WTC11 (cell line): ENCODE data around the gene CEP135. TPM values are rescaled to one million over a fixed set of nuclear protein-coding genes. Genes with fewer than 3 reads are reported as not detected.

Source experiments
- ATAC-seq: fragments of 200-7000 bp; cut with Tn5 transposase; 2 replicates; pipeline ENCODE4 v1.10.0; 2021; ENCODE audit warnings: mild to moderate bottlenecking, moderate library complexity
- CTCF ChIA-PET: fragments of 300-600 bp; sonication (Branson Sonifier 250); formaldehyde crosslinking; loops from one replicate; lab custom pipeline; 2021; ENCODE audit warnings: antibody characterized with exemption; lab: Charles Lee
- POLR2A ChIA-PET: fragments of 350-600 bp; sonication (Branson Sonifier 250); formaldehyde crosslinking; loops from one replicate; lab custom pipeline; 2021; ENCODE audit warnings: antibody characterized with exemption; lab: Charles Lee
- DNase-seq: peaks from one replicate; pipeline ENCODE4 v3.0.0; 2021; ENCODE audit warnings: low spot score
- H3K27ac Mint-ChIP-seq: 2 replicates; pipeline ENCODE4 v1.8.0; 2021; ENCODE audit warnings: mixed read lengths
- H3K27me3 Mint-ChIP-seq: 2 replicates; pipeline ENCODE4 v1.8.0; 2021; ENCODE audit warnings: low read depth, mild to moderate bottlenecking, moderate library complexity, mixed read lengths
- H3K36me3 Mint-ChIP-seq: 2 replicates; pipeline ENCODE4 v1.8.0; 2021; ENCODE audit warnings: mixed read lengths
- H3K4me1 Mint-ChIP-seq: 2 replicates; pipeline ENCODE4 v1.8.0; 2022; ENCODE audit warnings: mixed read lengths
- H3K4me3 Mint-ChIP-seq: 2 replicates; pipeline ENCODE4 v1.8.0; 2021; ENCODE audit warnings: mild to moderate bottlenecking, moderate library complexity, mixed read lengths
- H3K9me3 Mint-ChIP-seq: 2 replicates; pipeline ENCODE4 v1.8.0; 2021; ENCODE audit warnings: mixed read lengths
- AFF4 ChIP-seq: sonication (generic); formaldehyde crosslinking; IDR thresholded peaks from 2 replicates; pipeline ENCODE4 v1.8.1; 2023; ENCODE audit warnings: mild to moderate bottlenecking, missing genetic modification reagents, borderline replicate concordance
- ARID4B ChIP-seq: sonication (generic); formaldehyde crosslinking; IDR thresholded peaks from 2 replicates; pipeline ENCODE4 v1.8.0; 2023; ENCODE audit warnings: missing genetic modification reagents, mild to moderate bottlenecking, borderline replicate concordance
- ATF3 ChIP-seq: sonication (generic); formaldehyde crosslinking; conservative IDR thresholded peaks from 2 replicates; pipeline ENCODE4 v1.8.1; 2022; ENCODE audit warnings: mild to moderate bottlenecking, missing genetic modification reagents
- CTCF ChIP-seq: fragments of 200-600 bp; IDR thresholded peaks from 2 replicates; pipeline ENCODE4 v1.8.0; 2022; ENCODE audit warnings: antibody characterized with exemption
- E2F1 ChIP-seq: sonication (generic); formaldehyde crosslinking; IDR thresholded peaks from 2 replicates; pipeline ENCODE4 v1.8.0; 2022; ENCODE audit warnings: mild to moderate bottlenecking, missing genetic modification reagents
- E2F5 ChIP-seq: sonication (generic); formaldehyde crosslinking; IDR thresholded peaks from 2 replicates; pipeline ENCODE4 v1.8.1; 2022; ENCODE audit warnings: mild to moderate bottlenecking, moderate library complexity, missing genetic modification reagents
- ETV6 ChIP-seq: sonication (generic); formaldehyde crosslinking; IDR thresholded peaks from 2 replicates; pipeline ENCODE4 v1.8.1; 2022; ENCODE audit warnings: mild to moderate bottlenecking, missing genetic modification reagents
- FOXP1 ChIP-seq: sonication (generic); formaldehyde crosslinking; IDR thresholded peaks from 2 replicates; pipeline ENCODE4 v1.8.0; 2022; ENCODE audit warnings: missing genetic modification reagents, mild to moderate bottlenecking, moderate library complexity, borderline replicate concordance
- FOXP4 ChIP-seq: sonication (generic); formaldehyde crosslinking; IDR thresholded peaks from 2 replicates; pipeline ENCODE4 v1.8.0; 2022; ENCODE audit warnings: mild to moderate bottlenecking, missing genetic modification reagents
- HMGXB4 ChIP-seq: sonication (generic); formaldehyde crosslinking; IDR thresholded peaks from 2 replicates; pipeline ENCODE4 v1.8.1; 2023; ENCODE audit warnings: mild to moderate bottlenecking, moderate library complexity, missing genetic modification reagents
- IRF2 ChIP-seq: sonication (generic); formaldehyde crosslinking; IDR thresholded peaks from 2 replicates; pipeline ENCODE4 v1.8.0; 2022; ENCODE audit warnings: low read depth, missing genetic modification reagents, borderline replicate concordance
- NR3C1 ChIP-seq: sonication (generic); formaldehyde crosslinking; conservative IDR thresholded peaks from 2 replicates; pipeline ENCODE4 v1.8.1; 2023; ENCODE audit warnings: low read depth, mild to moderate bottlenecking, missing genetic modification reagents
- PRRX2 ChIP-seq: fragments of 250-450 bp; sonication (Bioruptor Pico); IDR thresholded peaks from 2 replicates; pipeline ENCODE4 v1.8.0; 2021; ENCODE audit warnings: mild to moderate bottlenecking
- RELA ChIP-seq: sonication (generic); formaldehyde crosslinking; IDR thresholded peaks from 2 replicates; pipeline ENCODE4 v1.8.1; 2022; ENCODE audit warnings: missing genetic modification reagents, mild to moderate bottlenecking, borderline replicate concordance
- TCF7 ChIP-seq: sonication (generic); formaldehyde crosslinking; IDR thresholded peaks from 2 replicates; pipeline ENCODE4 v1.8.0; 2022; ENCODE audit warnings: mild to moderate bottlenecking, low read depth, missing genetic modification reagents, moderate library complexity
- ZMAT4 ChIP-seq: fragments of 250-450 bp; sonication (Bioruptor Pico); IDR thresholded peaks from 2 replicates; pipeline ENCODE4 v1.9.0; 2021; ENCODE audit warnings: mild to moderate bottlenecking
- ZNF121 ChIP-seq: sonication (generic); formaldehyde crosslinking; IDR thresholded peaks from 2 replicates; pipeline ENCODE4 v1.8.0; 2023; ENCODE audit warnings: missing genetic modification reagents
- ZNF232 ChIP-seq: sonication (generic); formaldehyde crosslinking; IDR thresholded peaks from 2 replicates; pipeline ENCODE4 v1.8.0; 2022; ENCODE audit warnings: mild to moderate bottlenecking, missing genetic modification reagents
- total RNA-seq: library from RNA; stranded (reverse); gene quantifications from 3 replicates; pipeline ENCODE4 v1.2.3, GENCODE V29; 2021

Gene CEP135
- total RNA-seq, 1 experiment from 2014 or later: 13.6 TPM

- TF ChIP-seq ARID4B (CRISPR knock-in tag) (no peak), AFF4 (CRISPR knock-in tag) (no peak), ZMAT4 (CRISPR knock-in tag) (no peak), RELA (CRISPR knock-in tag) (no peak), FOXP4 (CRISPR knock-in tag) (no peak), ATF3 (CRISPR knock-in tag) (no peak), NR3C1 (CRISPR knock-in tag) (no peak), CTCF (no peak), E2F1 (CRISPR knock-in tag) (no peak)
Measured at GRCh38 chr4:56051029-56051709, 102.4 kb downstream of the CEP135 start (continued).

- no peak overlapping the region for H3K4me3 Mint-ChIP-seq
- no peaks in the 10 kb centered on the region for H3K36me3 Mint-ChIP-seq
- ATAC-seq: no peak
- DNase-seq: no peak
- no peaks in the 10 kb centered on the region for H3K9me3 Mint-ChIP-seq
- POLR2A ChIA-PET: no interaction called here
- H3K27me3 Mint-ChIP-seq: peaks cover 3% of the 10 kb centered on the region; the same call in 1 of the 2 replicates
- H3K27ac Mint-ChIP-seq: no peak overlapping the region
- CTCF ChIA-PET: no interaction called here
- peaks cover 52% of the 10 kb centered on the region for H3K4me1 Mint-ChIP-seq
- TF ChIP-seq ZNF121 (CRISPR knock-in tag): no peak
- no peak for TF ChIP-seq ETV6
- no peak for TF ChIP-seq IRF2
- TF ChIP-seq FOXP1 (CRISPR knock-in tag): no peak
- no peak for TF ChIP-seq E2F5 (CRISPR knock-in tag)
- TF ChIP-seq PRRX2: no peak
- TF ChIP-seq TCF7 (CRISPR knock-in tag): no peak
- no peak for TF ChIP-seq ZNF232 (CRISPR knock-in tag)
- TF ChIP-seq HMGXB4 (CRISPR knock-in tag): no peak
Measured at GRCh38 chr4:56051710-56052075, 102.9 kb downstream of the CEP135 start.
